HCT116 (cell line): ENCODE data around the gene TSPAN5. TPM values are rescaled to one million over a fixed set of nuclear protein-coding genes. Genes with fewer than 3 reads are reported as not detected.

ENCODE experiments used
- ATAC-seq: fragments of 200-7000 bp; cut with Tn5 transposase; 2 replicates; pipeline ENCODE4 v1.9.1; 2020; ENCODE audit warnings: mild to moderate bottlenecking, moderate library complexity
- BruUV-seq: library from RNA; stranded (reverse); fragments of 400-500 nt; replicated peaks from 2 replicates; lab custom pipeline; 2021; lab: Mats Ljungman, UMichigan
- CTCF ChIA-PET: fragments of 300-600 bp; sonication (Branson Sonifier 250); formaldehyde crosslinking; loops from one replicate; lab custom pipeline; 2021; ENCODE audit warnings: antibody characterized with exemption; lab: Charles Lee
- POLR2A ChIA-PET: fragments of 300-600, 350-600 bp; sonication (Branson Sonifier 250); formaldehyde crosslinking; loops from one replicate; lab custom pipeline; 2021; ENCODE audit warnings: antibody characterized with exemption; lab: Charles Lee
- RAD21 ChIA-PET, 2 experiments: fragments of 300-600 bp; sonication (Branson Sonifier 250); formaldehyde crosslinking; loops; one replicate each; lab custom pipeline; 2023; ENCODE audit warnings: low total read pairs in 2 of 2; ENCODE audit not compliant: uncharacterized antibody in 2 of 2, unreplicated experiment in 2 of 2, low non-redundant PET in 1 of 2; lab: Charles Lee
- DNase-seq: peaks from one replicate; pipeline ENCODE4 v3.0.0-alpha.2; 2010; ENCODE audit warnings: low read depth, low spot score
- H2AFZ ChIP-seq: fragments of 200-600 bp; shearing (Covaris generic), sonication (generic); 2 replicates; pipeline ENCODE4 v1.6.1; 2017; ENCODE audit warnings: low read depth, mixed run types, mixed read lengths, antibody characterized with exemption, low read length; ENCODE audit not compliant: poor library complexity, severe bottlenecking
- H3K27ac ChIP-seq: 2 replicates; pipeline ENCODE4 v1.5.1; 2012; ENCODE audit warnings: low read depth, low read length
- H3K27me3 ChIP-seq: fragments of 200-600 bp; sonication (generic); 2 replicates; pipeline ENCODE4 v1.6.1; 2016; ENCODE audit warnings: mixed run types, low read length, mixed read lengths; ENCODE audit not compliant: insufficient read depth
- H3K36me3 ChIP-seq, 2 experiments: fragments of 200-500 bp in 1 of 2; fragments of 200-600 bp in 1 of 2; sonication (Bioruptor generic) in 1 of 2; sonication (generic) in 1 of 2; 2 replicates each; pipeline versions ENCODE4 v1.5.1 to v1.6.1; 2014 to 2016; ENCODE audit warnings: low read length in 2 of 2, inconsistent platforms in 1 of 2, mixed read lengths in 1 of 2, mixed run types in 1 of 2; ENCODE audit not compliant: insufficient read depth in 2 of 2, control insufficient read depth in 1 of 2
- H3K4me1 ChIP-seq, 2 experiments: fragments of 200-600 bp in 1 of 2; sonication (generic) in 1 of 2; 2 replicates each; pipeline versions ENCODE4 v1.5.1 to v1.6.1; 2012 to 2017; ENCODE audit warnings: low read length in 2 of 2, inconsistent platforms in 1 of 2, mild to moderate bottlenecking in 1 of 2, mixed read lengths in 1 of 2, mixed run types in 1 of 2, moderate library complexity in 1 of 2; ENCODE audit not compliant: insufficient read depth in 2 of 2, control insufficient read depth in 1 of 2
- H3K4me2 ChIP-seq: fragments of 200-600 bp; sonication (generic); 2 replicates; pipeline ENCODE4 v1.6.1; 2017; ENCODE audit warnings: mixed run types, low read length, mixed read lengths
- H3K4me3 ChIP-seq, 2 experiments: fragments of 200-600 bp in 1 of 2; sonication (generic) in 1 of 2; replicated peaks in 1 of 2; 2 replicates each; pipeline ENCODE4 v1.5.1; 2011 to 2016; ENCODE audit warnings: low read length in 2 of 2, control low read depth in 1 of 2, low read depth in 1 of 2, mild to moderate bottlenecking in 1 of 2, mixed read lengths in 1 of 2, mixed run types in 1 of 2
- H3K79me2 ChIP-seq: fragments of 200-600 bp; sonication (generic); 2 replicates; pipeline ENCODE4 v1.6.1; 2017; ENCODE audit warnings: mild to moderate bottlenecking, mixed run types, low read length, moderate library complexity, mixed read lengths; ENCODE audit not compliant: insufficient read depth
- H3K9ac ChIP-seq: fragments of 200-600 bp; sonication (generic); 2 replicates; pipeline ENCODE4 v1.6.1; 2016; ENCODE audit warnings: low read length, mixed read lengths
- H3K9me2 ChIP-seq: fragments of 200-600 bp; sonication (generic), shearing (Covaris generic); 2 replicates; pipeline ENCODE4 v1.6.1; 2017; ENCODE audit warnings: mixed run types, mild to moderate bottlenecking, moderate library complexity; ENCODE audit not compliant: insufficient read depth
- H3K9me3 ChIP-seq, 2 experiments: fragments of 200-500 bp in 1 of 2; fragments of 200-600 bp in 1 of 2; sonication (Bioruptor generic) in 1 of 2; sonication (generic) in 1 of 2; 2 replicates each; pipeline ENCODE4 v1.6.1; 2014 to 2017; ENCODE audit warnings: low read length in 2 of 2, mixed read lengths in 2 of 2, inconsistent platforms in 1 of 2, low read depth in 1 of 2, mild to moderate bottlenecking in 1 of 2, mixed run types in 1 of 2, moderate library complexity in 1 of 2; ENCODE audit not compliant: control insufficient read depth in 1 of 2, insufficient read depth in 1 of 2
- H4K20me1 ChIP-seq: fragments of 200-600 bp; sonication (generic), shearing (Covaris generic); 2 replicates; pipeline ENCODE4 v1.6.1; 2017; ENCODE audit warnings: mixed run types, mild to moderate bottlenecking, moderate library complexity; ENCODE audit not compliant: insufficient read depth
- SIN3A ChIP-seq: IDR thresholded peaks from 2 replicates; pipeline ENCODE4 v1.6.1; 2012; ENCODE audit warnings: low read depth
- YY1 ChIP-seq: IDR thresholded peaks from 2 replicates; pipeline ENCODE4 v1.6.1; 2011; ENCODE audit warnings: low read length, low read depth, moderate library complexity, mild to moderate bottlenecking; ENCODE audit not compliant: insufficient replicate concordance; ENCODE audit errors: extremely low read depth
- intact Hi-C: fragments of 100-400 bp; cut with micrococcal nuclease; formaldehyde crosslinking; loops from 2 replicates; pipeline ENCODE4 v1.10.0; 2022
- total RNA-seq: library from RNA; stranded (reverse); gene quantifications from one replicate; pipeline ENCODE4 v1.2.1, GENCODE V29; 2021; ENCODE audit not compliant: unreplicated experiment
- TF ChIP-seq, protein P1 (sequence below), 3 experiments: fragments of 200-600 bp in 1 of 3; sonication (generic) in 1 of 3; IDR thresholded peaks in 2 of 3; conservative IDR thresholded peaks in 1 of 3; 2 replicates each; pipeline ENCODE4 v1.5.1; 2012 to 2017; ENCODE audit warnings: low read depth in 2 of 3, low read length in 2 of 3, antibody characterized with exemption in 1 of 3, borderline replicate concordance in 1 of 3, control low read depth in 1 of 3, mild to moderate bottlenecking in 1 of 3, mixed read lengths in 1 of 3, mixed run types in 1 of 3, moderate library complexity in 1 of 3; ENCODE audit not compliant: insufficient read depth in 1 of 3
- TF ChIP-seq, protein P2 (sequence below): IDR thresholded peaks from 2 replicates; pipeline ENCODE4 v1.6.1; 2012; ENCODE audit warnings: low read depth

TSPAN5 gene
- total RNA-seq, 1 experiment from 2014 or later, result 56.8 TPM

DNA sequence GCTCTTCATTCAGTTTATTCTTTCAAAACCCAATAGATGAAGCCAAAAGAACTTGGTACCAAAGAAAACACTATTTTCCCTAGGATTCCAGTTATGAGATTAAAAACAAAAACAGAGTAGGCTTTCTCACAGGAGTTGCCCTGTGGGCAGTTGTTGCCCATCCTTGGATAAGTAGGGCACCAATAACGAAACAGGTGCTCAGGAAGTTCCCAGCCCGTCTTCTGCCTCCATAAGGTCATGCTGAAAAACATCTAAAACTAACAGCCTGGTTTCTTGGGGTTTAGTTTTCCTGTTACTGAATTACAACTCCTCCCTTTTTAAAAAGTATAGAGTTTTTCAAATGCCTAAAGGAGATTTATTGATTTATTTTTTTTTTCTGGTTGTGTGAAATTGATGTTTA, 14.7 kb downstream of the TSPAN5 start:
- TF ChIP-seq SIN3A (no peak), YY1 (no peak)
- TF ChIP-seq, protein P1, sequence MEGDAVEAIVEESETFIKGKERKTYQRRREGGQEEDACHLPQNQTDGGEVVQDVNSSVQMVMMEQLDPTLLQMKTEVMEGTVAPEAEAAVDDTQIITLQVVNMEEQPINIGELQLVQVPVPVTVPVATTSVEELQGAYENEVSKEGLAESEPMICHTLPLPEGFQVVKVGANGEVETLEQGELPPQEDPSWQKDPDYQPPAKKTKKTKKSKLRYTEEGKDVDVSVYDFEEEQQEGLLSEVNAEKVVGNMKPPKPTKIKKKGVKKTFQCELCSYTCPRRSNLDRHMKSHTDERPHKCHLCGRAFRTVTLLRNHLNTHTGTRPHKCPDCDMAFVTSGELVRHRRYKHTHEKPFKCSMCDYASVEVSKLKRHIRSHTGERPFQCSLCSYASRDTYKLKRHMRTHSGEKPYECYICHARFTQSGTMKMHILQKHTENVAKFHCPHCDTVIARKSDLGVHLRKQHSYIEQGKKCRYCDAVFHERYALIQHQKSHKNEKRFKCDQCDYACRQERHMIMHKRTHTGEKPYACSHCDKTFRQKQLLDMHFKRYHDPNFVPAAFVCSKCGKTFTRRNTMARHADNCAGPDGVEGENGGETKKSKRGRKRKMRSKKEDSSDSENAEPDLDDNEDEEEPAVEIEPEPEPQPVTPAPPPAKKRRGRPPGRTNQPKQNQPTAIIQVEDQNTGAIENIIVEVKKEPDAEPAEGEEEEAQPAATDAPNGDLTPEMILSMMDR (IDR thresholded peaks at IDR 0.05 in 2 of 3, conservative IDR thresholded peaks at IDR 0.05 in 1 of 3; ENCODE audit: borderline replicate concordance in 1 of 3, insufficient read depth in 1 of 3, low read depth in 2 of 3, low read length in 2 of 3), result no peak
- TF ChIP-seq, protein P2, sequence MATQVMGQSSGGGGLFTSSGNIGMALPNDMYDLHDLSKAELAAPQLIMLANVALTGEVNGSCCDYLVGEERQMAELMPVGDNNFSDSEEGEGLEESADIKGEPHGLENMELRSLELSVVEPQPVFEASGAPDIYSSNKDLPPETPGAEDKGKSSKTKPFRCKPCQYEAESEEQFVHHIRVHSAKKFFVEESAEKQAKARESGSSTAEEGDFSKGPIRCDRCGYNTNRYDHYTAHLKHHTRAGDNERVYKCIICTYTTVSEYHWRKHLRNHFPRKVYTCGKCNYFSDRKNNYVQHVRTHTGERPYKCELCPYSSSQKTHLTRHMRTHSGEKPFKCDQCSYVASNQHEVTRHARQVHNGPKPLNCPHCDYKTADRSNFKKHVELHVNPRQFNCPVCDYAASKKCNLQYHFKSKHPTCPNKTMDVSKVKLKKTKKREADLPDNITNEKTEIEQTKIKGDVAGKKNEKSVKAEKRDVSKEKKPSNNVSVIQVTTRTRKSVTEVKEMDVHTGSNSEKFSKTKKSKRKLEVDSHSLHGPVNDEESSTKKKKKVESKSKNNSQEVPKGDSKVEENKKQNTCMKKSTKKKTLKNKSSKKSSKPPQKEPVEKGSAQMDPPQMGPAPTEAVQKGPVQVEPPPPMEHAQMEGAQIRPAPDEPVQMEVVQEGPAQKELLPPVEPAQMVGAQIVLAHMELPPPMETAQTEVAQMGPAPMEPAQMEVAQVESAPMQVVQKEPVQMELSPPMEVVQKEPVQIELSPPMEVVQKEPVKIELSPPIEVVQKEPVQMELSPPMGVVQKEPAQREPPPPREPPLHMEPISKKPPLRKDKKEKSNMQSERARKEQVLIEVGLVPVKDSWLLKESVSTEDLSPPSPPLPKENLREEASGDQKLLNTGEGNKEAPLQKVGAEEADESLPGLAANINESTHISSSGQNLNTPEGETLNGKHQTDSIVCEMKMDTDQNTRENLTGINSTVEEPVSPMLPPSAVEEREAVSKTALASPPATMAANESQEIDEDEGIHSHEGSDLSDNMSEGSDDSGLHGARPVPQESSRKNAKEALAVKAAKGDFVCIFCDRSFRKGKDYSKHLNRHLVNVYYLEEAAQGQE, result no peak
- Histone ChIP-seq H3K4me1 (peaks cover 17 to 74% of the 10 kb centered on the region in 2 experiments), H2AFZ (no peak overlapping the region), H3K9me2 (no peaks in the 10 kb centered on the region), H3K27ac (no peak overlapping the region), H3K4me3 (no peak overlapping the region), H4K20me1 (no peaks in the 10 kb centered on the region), H3K79me2 (peaks cover 100% of the 10 kb centered on the region), H3K4me2 (peak overlapping the region; percentile 56), H3K36me3 (no peaks in the 10 kb centered on the region), H3K9me3 (no peaks in the 10 kb centered on the region), H3K27me3 (no peaks in the 10 kb centered on the region), H3K9ac (peak overlapping the region; percentile 5; the same call in 1 of the 2 replicates)
- POLR2A ChIA-PET, result interaction anchor here (1.6 kb wide), 1 partner anchor 16 kb away, joined by 5 read pairs; no protein-coding TSS in a partner anchor
- DNase-seq (no peak), ATAC-seq (no peak)
- RAD21 ChIA-PET, result no interaction called here
- CTCF ChIA-PET, result no interaction called here
- intact Hi-C loops, result no loop called here
- no TSS peak for BruUV-seq
